Esophagus muscularis mucosa (tissue), 3 donors: ENCODE results near the gene APOL4.

Experiments used
- POLR2A ChIP-seq: fragments of 450-650 bp; IDR thresholded peaks from one replicate; pipeline ENCODE4 v1.6.1; 2017; ENCODE audit warnings: antibody characterized with exemption, moderate library complexity, mild to moderate bottlenecking, low read depth
- TF ChIP-seq, protein P1 (sequence below), 3 experiments: fragments of 200-600 bp in 2 of 3; fragments of 450-650 bp in 1 of 3; sonication (generic) in 2 of 3; IDR thresholded peaks; one replicate each; pipeline ENCODE4 v1.5.1; 2017 to 2019; ENCODE audit warnings: antibody characterized with exemption in 3 of 3, mild to moderate bottlenecking in 2 of 3, moderate library complexity in 1 of 3

GRCh38 chr22:36244522-36245391 is 43.1 kb upstream of the APOL4 start:
- TF ChIP-seq, protein P1, sequence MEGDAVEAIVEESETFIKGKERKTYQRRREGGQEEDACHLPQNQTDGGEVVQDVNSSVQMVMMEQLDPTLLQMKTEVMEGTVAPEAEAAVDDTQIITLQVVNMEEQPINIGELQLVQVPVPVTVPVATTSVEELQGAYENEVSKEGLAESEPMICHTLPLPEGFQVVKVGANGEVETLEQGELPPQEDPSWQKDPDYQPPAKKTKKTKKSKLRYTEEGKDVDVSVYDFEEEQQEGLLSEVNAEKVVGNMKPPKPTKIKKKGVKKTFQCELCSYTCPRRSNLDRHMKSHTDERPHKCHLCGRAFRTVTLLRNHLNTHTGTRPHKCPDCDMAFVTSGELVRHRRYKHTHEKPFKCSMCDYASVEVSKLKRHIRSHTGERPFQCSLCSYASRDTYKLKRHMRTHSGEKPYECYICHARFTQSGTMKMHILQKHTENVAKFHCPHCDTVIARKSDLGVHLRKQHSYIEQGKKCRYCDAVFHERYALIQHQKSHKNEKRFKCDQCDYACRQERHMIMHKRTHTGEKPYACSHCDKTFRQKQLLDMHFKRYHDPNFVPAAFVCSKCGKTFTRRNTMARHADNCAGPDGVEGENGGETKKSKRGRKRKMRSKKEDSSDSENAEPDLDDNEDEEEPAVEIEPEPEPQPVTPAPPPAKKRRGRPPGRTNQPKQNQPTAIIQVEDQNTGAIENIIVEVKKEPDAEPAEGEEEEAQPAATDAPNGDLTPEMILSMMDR (IDR thresholded peaks at IDR 0.05), result no peak
- no peak for TF ChIP-seq POLR2A
